NCI-H2107 (cell line): ENCODE data around the gene PSMG4.
A peak's percentile ranks its signal among the peaks of the same experiment; 100 is the strongest.

ENCODE experiments used
- DNase-seq: peaks from one replicate; lab custom pipeline; 2025; lab: John Stamatoyannopoulos, UW

The PSMG4 gene

GRCh38 chr6:3309391-3310050, 50.8 kb downstream of the PSMG4 start:
- peak; percentile 60 for DNase-seq

GRCh38 chr6:3310051-3310448, 51.3 kb downstream of the PSMG4 start:
- DNase-seq = no peak

GRCh38 chr6:3310703-3311102, 52.0 kb downstream of the PSMG4 start:
- no peak for DNase-seq

- DNase-seq = no peak
These were observed 53.1 kb downstream of the PSMG4 start for GRCh38 chr6:3311826-3312225.

GRCh38 chr6:3312604-3313231, 54.0 kb downstream of the PSMG4 start:
- no peak for DNase-seq

- DNase-seq = no peak
These were observed 55.4 kb downstream of the PSMG4 start for GRCh38 chr6:3314176-3314575.

- DNase-seq = no peak
These were observed 56.1 kb downstream of the PSMG4 start for GRCh38 chr6:3314621-3315467.

GRCh38 chr6:3315841-3316240, 57.1 kb downstream of the PSMG4 start:
- DNase-seq = no peak

- DNase-seq = no peak
These were observed 57.6 kb downstream of the PSMG4 start for GRCh38 chr6:3316331-3316730.

- no peak for DNase-seq
These were observed 58.1 kb downstream of the PSMG4 start for GRCh38 chr6:3316818-3317217.
